A549 (cell line): Measurements from ENCODE around the gene SLC22A17.

ENCODE experiments used
- CHD2 ChIP-seq: fragments of 150-350 bp; IDR thresholded peaks from 2 replicates; pipeline ENCODE4 v1.6.1; 2014; ENCODE audit warnings: low read length; ENCODE audit not compliant: partially characterized antibody
- CTCF ChIP-seq: fragments of >200 bp; sonication (Bioruptor Twin); formaldehyde crosslinking; IDR thresholded peaks from 3 replicates; pipeline ENCODE4 v1.5.1; 2016
- EP300 ChIP-seq, 2 experiments: fragments of >200 bp; sonication (Bioruptor Twin); formaldehyde crosslinking; IDR thresholded peaks; 2 replicates in 1 of 2; 3 replicates in 1 of 2; pipeline ENCODE4 v1.6.1; 2016 to 2017
- MAFK ChIP-seq: fragments of 450-650 bp; IDR thresholded peaks from 2 replicates; pipeline ENCODE4 v1.6.1; 2014; ENCODE audit not compliant: partially characterized antibody
- USF2 ChIP-seq: fragments of 450-650 bp; IDR thresholded peaks from 2 replicates; pipeline ENCODE4 v1.6.1; 2014; ENCODE audit warnings: antibody characterized with exemption

GRCh38 chr14:23352506-23353432 is at the start of gene SLC22A17:
- TF ChIP-seq EP300 (IDR thresholded peaks at IDR 0.05) (no peak), CTCF (no peak), CHD2 (no peak), MAFK (no peak), USF2 (no peak)
